WI38 (cell line): ENCODE measurements around the gene CAPS.
A peak's percentile ranks its signal among the peaks of the same experiment; 100 is the strongest.

ENCODE experiments used
- H3K4me3 ChIP-seq: 2 replicates; pipeline ENCODE4 v1.5.1; 2011; ENCODE audit warnings: low read depth, mild to moderate bottlenecking, control low read depth, low read length
- CTCF ChIP-seq: IDR thresholded peaks from 2 replicates; pipeline ENCODE4 v1.5.1; 2012; ENCODE audit warnings: low read depth, mild to moderate bottlenecking, control low read depth, low read length

The CAPS gene

GRCh38 chr19:5949792-5950305, 35.8 kb downstream of the CAPS start:
- H3K4me3 ChIP-seq, result no peak overlapping the region
- no peak for TF ChIP-seq CTCF

DNA sequence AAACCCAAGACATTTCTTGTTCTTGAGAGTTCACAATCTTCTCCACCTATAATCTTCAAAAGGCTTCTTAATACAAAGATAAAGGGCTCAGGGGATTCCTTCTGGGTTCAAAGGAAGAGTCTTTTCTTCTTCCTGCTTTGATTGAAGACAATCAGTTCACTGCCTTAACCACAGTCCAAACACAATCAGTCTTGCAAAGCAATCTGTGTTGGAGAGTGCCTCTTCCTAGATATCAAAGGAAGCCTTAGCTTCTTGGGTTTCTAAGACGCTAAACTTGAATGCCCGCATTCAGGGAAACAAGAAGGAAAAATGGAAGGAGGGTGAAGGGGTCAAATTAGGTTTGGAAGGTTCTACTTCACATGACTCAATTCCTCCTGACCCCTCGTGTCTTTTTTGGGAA, 36.7 kb downstream of the CAPS start:
- H3K4me3 ChIP-seq, result no peak overlapping the region

DNA sequence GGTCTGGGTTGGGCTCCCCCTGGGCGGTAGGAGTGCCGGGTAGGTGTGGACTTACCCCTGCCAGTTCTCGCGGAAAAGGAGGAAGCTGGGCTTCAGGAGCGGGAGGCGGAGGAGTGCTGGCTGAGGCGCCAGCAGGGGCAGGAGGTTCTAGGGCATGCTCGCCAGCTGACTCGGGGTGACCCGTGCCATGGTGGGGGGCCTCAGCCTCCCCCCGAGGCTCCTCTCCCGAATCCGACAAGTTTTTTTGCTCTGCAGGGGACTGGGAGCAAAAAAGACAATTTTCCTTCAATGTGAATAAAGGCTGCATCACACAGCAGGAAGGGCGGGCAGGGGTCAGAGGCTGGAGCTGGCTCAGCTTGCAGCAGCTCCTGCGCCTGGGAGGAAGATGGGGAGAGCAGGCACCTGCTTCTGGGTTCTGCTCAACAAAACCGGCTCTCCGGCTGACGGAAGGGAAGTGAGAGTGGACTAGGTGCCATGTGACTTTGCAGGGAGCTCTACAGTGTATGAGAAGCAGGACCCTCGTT, 37.3 kb downstream of the CAPS start:
- H3K4me3 ChIP-seq, result no peak overlapping the region
- TF ChIP-seq CTCF, result no peak

More for the DNA sequence above, 36.7 kb downstream of the CAPS start:
- no peak for TF ChIP-seq CTCF

DNA sequence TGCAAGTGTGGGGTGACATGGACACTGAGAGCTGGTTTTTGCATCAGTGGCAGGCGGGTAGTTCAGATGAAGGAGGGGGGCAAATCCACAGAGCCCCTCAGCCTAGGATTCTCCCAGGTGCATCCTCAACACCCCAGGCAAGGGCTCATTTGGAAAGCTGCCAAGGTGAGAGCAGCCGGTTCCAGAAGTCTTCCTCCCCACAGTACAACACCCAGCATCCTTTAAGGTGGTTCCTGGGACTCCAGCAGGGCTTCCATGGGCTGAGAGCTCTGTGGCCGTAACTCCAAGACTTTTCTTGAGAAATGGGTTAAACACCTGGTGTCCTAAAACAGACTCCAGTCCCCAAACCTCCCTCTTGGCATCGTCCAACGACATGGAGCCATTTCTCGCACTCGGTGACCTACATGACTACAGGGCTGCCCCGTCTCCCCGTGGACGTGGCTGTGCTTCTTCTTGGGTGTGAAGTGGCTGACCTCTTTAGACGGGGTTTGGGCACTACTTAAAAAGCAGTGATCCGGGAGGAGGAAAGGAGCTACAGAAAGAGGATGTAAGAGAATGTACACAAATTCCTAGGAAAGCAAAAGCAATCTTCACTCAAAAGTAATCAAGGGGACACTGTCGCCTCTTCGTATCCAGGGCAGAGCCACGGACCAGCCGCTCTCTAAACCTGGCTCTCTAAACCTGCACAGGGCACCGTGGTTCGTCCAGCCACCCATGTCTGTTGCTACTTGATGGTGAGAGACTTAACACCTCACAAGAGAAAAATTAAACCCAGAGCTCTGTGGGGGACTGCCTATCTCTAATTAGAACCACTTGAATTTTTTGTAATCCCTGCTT, 38.4 kb downstream of the CAPS start:
- no peak overlapping the region for H3K4me3 ChIP-seq
- no peak for TF ChIP-seq CTCF

DNA sequence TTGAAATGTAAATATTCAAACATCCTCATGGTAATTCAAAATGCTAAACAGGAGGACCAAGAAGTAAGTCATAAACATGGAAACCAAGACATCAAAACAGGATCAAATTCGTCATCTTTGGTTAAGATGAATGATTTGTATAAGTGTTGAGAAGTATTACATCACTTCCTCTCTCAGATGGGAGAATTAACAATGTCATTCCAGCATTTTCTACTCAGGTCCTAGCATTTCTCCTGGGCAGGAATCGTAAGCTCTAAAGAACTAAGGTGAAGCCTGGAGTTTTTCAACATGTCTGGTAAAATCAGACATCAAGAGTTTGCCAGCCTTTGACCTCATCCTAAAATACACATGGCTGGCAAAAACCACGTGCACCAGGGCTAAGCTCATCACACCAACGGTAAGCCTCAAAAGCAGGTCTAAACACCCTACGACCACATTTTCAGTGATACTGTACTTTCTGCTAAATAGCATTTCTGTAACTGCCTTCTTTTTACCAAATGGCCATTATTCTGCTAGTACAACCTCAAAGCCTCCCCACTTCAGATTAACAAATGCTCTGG, 39.1 kb downstream of the CAPS start:
- no peak overlapping the region for H3K4me3 ChIP-seq
- no peak for TF ChIP-seq CTCF

DNA sequence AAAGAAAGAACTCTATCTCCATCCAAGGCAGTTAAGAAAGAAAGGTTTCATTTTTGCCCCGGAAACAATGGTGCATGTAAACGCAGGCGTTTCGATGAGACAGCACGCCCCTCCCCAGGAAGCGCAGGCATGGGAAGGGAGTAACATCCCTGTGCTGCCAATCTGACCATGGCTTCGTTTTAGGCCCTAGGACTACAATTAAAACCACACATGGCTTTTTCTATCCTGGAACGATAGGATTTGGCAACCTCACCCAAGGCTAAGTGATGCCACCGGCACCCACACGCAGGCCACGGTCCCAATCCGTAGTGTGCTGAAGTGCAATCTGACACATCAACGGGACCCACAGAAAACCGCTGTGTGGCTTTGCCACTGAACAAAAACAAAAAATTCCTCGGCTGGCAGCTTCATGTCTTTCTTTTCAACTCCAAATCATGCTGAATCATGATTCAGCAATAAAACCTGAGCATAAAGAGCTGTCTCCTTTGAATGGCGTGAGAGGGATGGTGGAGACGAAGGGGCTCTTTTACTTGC, 39.7 kb downstream of the CAPS start:
- no peak overlapping the region; the same call in 1 of the 2 replicates for H3K4me3 ChIP-seq
- no peak for TF ChIP-seq CTCF

- peak overlapping the region; percentile 24 for H3K4me3 ChIP-seq
- no peak for TF ChIP-seq CTCF
These were observed 40.2 kb downstream of the CAPS start for GRCh38 chr19:5954293-5954692.
